Ramos (cell line): ENCODE results near the gene HBG2.

Experiments used
- in situ Hi-C: fragments of 300-500 bp; cut with MboI; formaldehyde crosslinking; loops from one replicate; pipeline ENCODE4 v1.14.3; 2022; ENCODE audit warnings: low sequenced_read_pairs; ENCODE audit not compliant: unreplicated experiment

Gene HBG2

DNA sequence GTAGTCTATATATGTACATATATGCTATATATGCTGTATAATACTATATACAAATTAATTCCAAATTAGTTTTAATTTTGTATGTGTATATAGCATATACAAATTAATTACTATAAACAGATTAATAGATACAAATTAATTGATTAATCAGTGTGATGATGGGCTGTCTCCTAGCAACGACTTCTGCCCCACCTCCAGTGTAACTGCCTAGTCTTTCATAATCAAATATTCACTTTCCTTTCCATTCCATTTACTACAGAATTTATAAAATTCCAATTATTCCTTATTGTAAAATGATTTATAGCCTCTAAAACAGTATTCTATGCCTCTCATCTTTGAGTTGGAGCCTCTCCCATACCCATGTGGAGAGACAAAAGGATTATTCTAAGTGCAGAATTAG is 21.3 kb downstream of the HBG2 start:
- in situ Hi-C loops: no loop called here

- in situ Hi-C loops: no loop called here
Measured at GRCh38 chr11:5232821-5233220, 21.8 kb downstream of the HBG2 start.

GRCh38 chr11:5232176-5232575 is 22.4 kb downstream of the HBG2 start:
- in situ Hi-C loops: no loop called here

- in situ Hi-C loops: no loop called here
Measured at GRCh38 chr11:5231111-5231510, 23.5 kb downstream of the HBG2 start.

DNA sequence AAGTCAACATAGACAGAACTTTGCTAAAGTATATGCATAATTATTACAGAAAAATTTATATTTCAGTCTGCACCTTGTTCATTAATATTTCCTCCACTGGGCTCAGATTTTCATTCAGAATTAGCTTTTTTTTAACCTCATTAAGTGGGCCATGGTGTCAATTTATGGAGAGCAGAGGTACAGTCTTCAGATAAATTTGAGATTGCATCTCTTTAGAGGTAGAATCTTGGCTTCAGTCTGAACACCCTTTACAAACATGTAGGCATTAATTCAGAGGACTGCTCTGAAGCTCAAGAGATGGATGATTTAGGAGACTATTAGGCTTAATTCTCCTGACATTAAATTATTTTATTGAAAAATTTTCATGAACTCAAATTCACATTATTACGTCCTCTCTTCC is 24.3 kb downstream of the HBG2 start:
- in situ Hi-C loops: no loop called here

- in situ Hi-C loops: no loop called here
Measured at GRCh38 chr11:5229796-5230195, 24.8 kb downstream of the HBG2 start.

DNA sequence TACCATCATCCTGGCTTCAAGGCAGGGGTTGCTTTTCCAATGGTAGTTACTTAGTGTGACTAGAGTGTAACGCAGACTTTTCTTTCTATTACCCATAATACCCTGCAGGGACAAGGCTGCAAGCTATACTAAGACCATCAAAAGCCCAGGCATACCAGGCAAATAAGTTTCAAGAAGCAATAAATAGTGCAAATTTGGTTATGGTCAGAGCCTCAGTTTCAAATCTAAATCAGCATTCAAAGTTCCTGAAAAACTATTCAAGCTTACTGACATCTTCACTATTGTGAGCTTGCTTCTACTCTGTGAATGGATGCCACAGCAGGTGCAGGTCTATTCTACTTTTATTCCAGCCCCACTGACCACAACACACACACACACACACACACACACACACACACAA is 25.2 kb downstream of the HBG2 start:
- in situ Hi-C loops: no loop called here

GRCh38 chr11:5228124-5228523 is 26.5 kb downstream of the HBG2 start:
- in situ Hi-C loops: no loop called here

DNA sequence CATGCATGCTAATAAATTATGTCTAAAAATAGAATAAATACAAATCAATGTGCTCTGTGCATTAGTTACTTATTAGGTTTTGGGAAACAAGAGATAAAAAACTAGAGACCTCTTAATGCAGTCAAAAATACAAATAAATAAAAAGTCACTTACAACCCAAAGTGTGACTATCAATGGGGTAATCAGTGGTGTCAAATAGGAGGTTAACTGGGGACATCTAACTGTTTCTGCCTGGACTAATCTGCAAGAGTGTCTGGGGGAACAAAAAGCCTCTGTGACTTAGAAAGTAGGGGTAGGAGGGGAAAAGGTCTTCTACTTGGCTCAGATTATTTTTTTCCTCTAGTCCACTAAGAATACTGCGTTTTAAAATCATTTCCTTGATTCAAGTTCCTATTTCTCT is 26.9 kb downstream of the HBG2 start:
- in situ Hi-C loops: no loop called here

DNA sequence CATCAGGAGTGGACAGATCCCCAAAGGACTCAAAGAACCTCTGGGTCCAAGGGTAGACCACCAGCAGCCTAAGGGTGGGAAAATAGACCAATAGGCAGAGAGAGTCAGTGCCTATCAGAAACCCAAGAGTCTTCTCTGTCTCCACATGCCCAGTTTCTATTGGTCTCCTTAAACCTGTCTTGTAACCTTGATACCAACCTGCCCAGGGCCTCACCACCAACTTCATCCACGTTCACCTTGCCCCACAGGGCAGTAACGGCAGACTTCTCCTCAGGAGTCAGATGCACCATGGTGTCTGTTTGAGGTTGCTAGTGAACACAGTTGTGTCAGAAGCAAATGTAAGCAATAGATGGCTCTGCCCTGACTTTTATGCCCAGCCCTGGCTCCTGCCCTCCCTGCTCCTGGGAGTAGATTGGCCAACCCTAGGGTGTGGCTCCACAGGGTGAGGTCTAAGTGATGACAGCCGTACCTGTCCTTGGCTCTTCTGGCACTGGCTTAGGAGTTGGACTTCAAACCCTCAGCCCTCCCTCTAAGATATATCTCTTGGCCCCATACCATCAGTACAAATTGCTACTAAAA is 27.8 kb downstream of the HBG2 start, which contains the start of gene HBB:
Gene HBB, minus strand, starts transcription at position 340 of the 579 bp plus-strand sequence. Its CDS starts 50 bp downstream, at position 290.
- in situ Hi-C loops: no loop called here

- in situ Hi-C loops: no loop called here
Measured at GRCh38 chr11:5225480-5225871, 29.1 kb downstream of the HBG2 start.

DNA sequence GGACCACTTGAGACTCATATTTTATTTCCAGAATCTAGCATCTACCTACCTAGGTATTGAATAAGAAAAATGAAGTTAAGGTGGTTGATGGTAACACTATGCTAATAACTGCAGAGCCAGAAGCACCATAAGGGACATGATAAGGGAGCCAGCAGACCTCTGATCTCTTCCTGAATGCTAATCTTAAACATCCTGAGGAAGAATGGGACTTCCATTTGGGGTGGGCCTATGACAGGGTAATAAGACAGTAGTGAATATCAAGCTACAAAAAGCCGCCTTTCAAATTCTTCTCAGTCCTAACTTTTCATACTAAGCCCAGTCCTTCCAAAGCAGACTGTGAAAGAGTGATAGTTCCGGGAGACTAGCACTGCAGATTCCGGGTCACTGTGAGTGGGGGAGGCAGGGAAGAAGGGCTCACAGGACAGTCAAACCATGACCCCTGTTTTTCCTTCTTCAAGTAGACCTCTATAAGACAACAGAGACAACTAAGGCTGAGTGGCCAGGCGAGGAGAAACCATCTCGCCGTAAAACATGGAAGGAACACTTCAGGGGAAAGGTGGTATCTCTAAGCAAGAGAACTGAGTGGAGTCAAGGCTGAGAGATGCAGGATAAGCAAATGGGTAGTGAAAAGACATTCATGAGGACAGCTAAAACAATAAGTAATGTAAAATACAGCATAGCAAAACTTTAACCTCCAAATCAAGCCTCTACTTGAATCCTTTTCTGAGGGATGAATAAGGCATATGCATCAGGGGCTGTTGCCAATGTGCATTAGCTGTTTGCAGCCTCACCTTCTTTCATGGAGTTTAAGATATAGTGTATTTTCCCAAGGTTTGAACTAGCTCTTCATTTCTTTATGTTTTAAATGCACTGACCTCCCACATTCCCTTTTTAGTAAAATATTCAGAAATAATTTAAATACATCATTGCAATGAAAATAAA is 29.8 kb downstream of the HBG2 start:
- in situ Hi-C loops: no loop called here

DNA sequence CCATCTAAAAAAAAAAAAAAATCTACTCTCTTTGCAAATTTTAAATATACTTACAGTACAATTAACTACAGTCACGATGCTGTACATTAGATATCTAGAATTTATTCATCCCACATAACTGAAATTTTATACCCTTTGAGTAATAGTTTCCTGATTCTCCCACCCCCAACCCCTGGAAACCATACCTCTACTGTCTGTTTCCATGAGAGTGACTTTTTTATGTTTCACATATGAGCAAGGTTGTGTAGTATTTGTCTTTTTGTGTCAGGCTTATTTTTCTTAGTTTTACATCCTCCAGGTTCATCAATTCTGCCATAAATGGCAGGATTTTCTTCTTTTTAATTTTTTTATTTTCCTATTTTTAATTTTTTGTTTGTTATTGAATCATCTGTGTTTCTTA is 30.9 kb downstream of the HBG2 start:
- in situ Hi-C loops: no loop called here

DNA sequence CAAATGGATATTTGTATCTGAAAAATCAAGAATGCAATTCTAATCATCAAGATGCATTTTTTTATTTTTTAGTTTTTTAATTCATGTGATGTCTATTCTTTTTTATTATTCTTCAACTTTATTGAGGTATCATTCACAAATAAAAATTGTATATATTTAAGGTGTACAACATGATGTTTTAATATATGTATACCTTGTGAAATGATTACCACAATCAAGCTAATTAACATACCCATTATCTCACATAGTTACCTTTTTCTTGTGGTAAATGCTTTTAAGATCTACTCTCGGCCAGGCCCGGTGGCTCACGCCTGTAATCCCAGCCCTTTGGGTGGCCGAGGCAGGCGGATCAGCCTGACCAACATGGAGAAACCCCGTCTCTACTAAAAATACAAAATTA is 31.4 kb downstream of the HBG2 start:
- in situ Hi-C loops: no loop called here

- in situ Hi-C loops: no loop called here
Measured at GRCh38 chr11:5210376-5210885, 44.1 kb downstream of the HBG2 start.

DNA sequence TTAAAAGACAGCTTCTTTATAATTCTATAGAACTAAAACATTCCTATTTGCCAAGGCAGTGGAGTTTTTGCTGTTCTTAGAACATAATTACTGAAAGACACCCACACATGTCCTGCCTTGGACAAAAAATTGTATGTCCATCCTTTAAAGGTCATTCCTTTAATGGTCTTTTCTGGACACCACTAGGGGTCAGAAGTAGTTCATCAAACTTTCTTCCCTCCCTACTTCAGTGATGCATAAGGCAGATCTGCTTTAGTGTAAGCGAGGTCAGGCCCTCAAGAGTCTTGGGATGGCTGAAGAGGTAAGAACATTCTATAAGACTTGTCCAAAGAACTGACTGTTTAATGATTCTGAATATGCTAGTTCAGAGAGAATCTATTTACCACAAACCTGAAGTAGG is 49.8 kb downstream of the HBG2 start:
- in situ Hi-C loops: no loop called here

DNA sequence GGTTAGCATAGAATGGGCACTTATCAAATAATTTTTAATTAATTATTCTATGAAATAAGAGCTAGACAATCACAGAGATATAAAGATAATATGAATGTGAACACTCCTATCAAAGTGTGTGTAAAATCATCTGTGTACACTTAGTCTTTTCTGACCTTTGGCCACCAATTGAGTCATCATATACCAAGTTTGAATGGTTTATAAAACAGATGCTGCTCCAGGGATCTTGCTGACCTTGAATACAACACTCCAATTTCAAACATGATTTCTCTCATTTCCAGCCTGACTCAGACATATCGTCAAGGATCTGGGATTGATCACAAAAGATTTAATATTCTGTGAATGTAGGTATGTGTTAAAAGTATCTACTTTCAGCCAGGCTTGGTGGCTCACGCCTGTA is 51.2 kb downstream of the HBG2 start:
- in situ Hi-C loops: no loop called here
